Peyer's patch (tissue), 4 donors: ENCODE measurements around the gene KIRREL1. TPM values are rescaled to one million over a fixed set of nuclear protein-coding genes. Genes with fewer than 3 reads are reported as not detected.
A peak's percentile ranks its signal among the peaks of the same experiment; 100 is the strongest.

Source experiments
- DNase-seq, 3 donors: peaks; one replicate each; pipeline ENCODE4 v3.0.0-alpha.2; 2017 to 2019
- H3K27ac ChIP-seq, 4 donors: fragments of 200-600 bp; sonication (generic); one replicate each; pipeline ENCODE4 v1.5.1; 2016 to 2019
- H3K27me3 ChIP-seq, 2 donors: fragments of 200-600 bp; sonication (generic); one replicate each; pipeline ENCODE4 v1.5.1; 2019
- H3K36me3 ChIP-seq, 3 donors: fragments of 200-600 bp; sonication (generic); one replicate each; pipeline ENCODE4 v1.5.1; 2016 to 2019
- H3K4me1 ChIP-seq, 4 donors: fragments of 200-600 bp; sonication (generic); one replicate each; pipeline ENCODE4 v1.5.1; 2016 to 2019
- H3K4me3 ChIP-seq, 4 donors: fragments of 200-600 bp; sonication (generic); 1 replicate in 3 of 4; 2 replicates in 1 of 4; pipeline ENCODE4 v1.5.1; 2016 to 2019; ENCODE audit warnings: mild to moderate bottlenecking in 1 of 4
- H3K9me3 ChIP-seq, 4 donors: fragments of 200-600 bp; sonication (generic); one replicate each; pipeline ENCODE4 v1.5.1; 2016 to 2019; ENCODE audit warnings: mild to moderate bottlenecking in 1 of 4
- POLR2A ChIP-seq, 2 donors: fragments of 450-650 bp; IDR thresholded peaks; one replicate each; pipeline ENCODE4 v1.5.1; 2017; ENCODE audit warnings: antibody characterized with exemption in 2 of 2, mild to moderate bottlenecking in 2 of 2, moderate library complexity in 2 of 2
- total RNA-seq, 4 donors: library from RNA; depleted of rRNA; stranded (reverse); fragments of >200 nt; gene quantifications; one replicate each; pipeline ENCODE4 v1.1.0, GENCODE V29; 2016
- TF ChIP-seq, protein P1 (sequence below), 6 experiments: fragments of 450-650 bp in 4 of 6; fragments of 200-600 bp in 2 of 6; sonication (generic) in 1 of 6; IDR thresholded peaks; one replicate each; pipeline ENCODE4 v1.5.1; 2017 to 2019; ENCODE audit warnings: antibody characterized with exemption in 6 of 6, mild to moderate bottlenecking in 3 of 6, moderate library complexity in 1 of 6

KIRREL1 gene
- total RNA-seq, 4 donors from 2014 or later = 2.8 to 29.7 (median 11.1) TPM

DNA sequence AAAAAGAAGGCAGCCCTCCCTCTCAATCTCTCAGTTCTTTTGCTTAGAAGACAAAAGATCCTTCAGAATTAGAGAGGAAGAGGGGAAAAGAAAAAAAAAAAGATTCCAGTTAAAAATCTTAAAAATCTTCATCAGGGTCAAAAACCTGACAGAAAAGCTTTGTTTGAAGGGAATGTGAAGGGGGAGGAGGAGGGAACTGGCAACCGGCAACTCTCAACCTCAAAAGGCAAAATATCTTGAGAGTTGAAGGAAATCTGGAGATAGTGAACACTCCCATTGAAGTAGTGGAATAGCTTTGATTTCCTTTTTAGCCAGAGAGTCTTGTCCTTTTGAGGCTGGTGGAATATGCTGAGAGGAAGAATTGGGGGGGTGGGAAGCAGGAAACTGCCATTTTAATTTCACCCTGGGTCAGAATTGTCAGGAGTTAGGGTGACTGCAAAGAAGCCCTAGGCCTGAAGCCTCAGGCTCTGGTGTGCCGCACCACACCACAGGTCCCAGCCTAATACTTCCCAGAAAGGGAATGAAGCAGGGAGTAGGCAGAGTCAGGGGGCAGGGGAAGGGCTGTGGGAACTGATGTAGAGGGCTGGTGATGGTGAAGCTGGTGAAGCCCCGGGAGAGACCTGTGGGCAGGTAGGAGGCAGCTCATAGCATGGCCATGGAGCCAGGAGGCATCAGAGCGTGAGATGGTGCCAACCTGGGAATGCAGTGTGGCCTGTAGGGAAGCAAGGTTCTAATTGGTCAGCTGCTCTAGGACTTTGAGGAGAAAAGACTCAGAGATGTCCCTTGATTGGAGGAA lies 24.6 kb downstream of the KIRREL1 start:
- Histone ChIP-seq H3K4me1 (peaks cover 0 to 40% (median 1%) of the 10 kb centered on the region in 4 donors), H3K36me3 (no peaks in the 10 kb centered on the region), H3K9me3 (no peaks in the 10 kb centered on the region), H3K27ac (peak overlapping the region in 3 of 4 donors; percentile 50 to 84 (median 78)), H3K4me3 (no peak overlapping the region), H3K27me3 (no peaks in the 10 kb centered on the region)
- DNase-seq = no peak
- TF ChIP-seq POLR2A (IDR thresholded peaks at IDR 0.05) = no peak
- TF ChIP-seq, protein P1, sequence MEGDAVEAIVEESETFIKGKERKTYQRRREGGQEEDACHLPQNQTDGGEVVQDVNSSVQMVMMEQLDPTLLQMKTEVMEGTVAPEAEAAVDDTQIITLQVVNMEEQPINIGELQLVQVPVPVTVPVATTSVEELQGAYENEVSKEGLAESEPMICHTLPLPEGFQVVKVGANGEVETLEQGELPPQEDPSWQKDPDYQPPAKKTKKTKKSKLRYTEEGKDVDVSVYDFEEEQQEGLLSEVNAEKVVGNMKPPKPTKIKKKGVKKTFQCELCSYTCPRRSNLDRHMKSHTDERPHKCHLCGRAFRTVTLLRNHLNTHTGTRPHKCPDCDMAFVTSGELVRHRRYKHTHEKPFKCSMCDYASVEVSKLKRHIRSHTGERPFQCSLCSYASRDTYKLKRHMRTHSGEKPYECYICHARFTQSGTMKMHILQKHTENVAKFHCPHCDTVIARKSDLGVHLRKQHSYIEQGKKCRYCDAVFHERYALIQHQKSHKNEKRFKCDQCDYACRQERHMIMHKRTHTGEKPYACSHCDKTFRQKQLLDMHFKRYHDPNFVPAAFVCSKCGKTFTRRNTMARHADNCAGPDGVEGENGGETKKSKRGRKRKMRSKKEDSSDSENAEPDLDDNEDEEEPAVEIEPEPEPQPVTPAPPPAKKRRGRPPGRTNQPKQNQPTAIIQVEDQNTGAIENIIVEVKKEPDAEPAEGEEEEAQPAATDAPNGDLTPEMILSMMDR (IDR thresholded peaks at IDR 0.05) = no peak

DNA sequence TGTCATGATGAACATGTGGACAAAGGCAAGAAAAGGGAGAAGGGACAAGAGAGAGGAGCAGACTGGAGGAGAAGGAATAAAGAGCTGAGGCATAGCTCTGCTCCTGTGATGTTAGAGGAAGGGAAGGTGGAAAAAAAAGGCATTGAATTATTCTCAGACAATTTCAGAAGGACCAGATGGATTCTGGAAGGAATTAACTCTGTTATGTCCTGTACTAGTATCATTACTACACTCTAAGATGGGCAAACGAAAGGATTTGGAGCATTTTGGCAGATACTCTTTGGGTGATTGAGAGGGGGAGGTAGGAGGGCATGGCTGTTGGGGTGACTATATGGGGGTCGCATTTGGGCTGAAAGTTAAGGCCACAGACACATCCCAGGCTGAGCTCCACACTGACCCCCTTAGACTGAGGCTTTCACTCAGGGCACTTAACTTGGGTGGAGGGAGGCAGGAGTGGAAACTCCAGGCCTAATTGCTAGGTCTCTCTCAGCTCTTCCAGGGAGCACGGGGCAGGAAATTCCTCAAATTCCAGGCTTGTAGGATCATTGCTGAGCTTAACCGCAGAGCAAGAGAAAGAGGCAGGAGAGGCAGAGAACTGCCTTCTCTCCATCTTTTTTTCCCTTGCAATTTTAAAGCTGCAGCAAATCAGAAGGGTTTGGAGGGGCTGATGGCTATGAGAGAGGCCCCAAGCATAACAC lies 25.9 kb downstream of the KIRREL1 start:
- DNase-seq = peak in 1 of 3 donors; percentile 62
- TF ChIP-seq, protein P1 (IDR thresholded peaks at IDR 0.05) = no peak
- TF ChIP-seq POLR2A (IDR thresholded peaks at IDR 0.05) = no peak
- no peak overlapping the region for H3K4me3 ChIP-seq
- no peaks in the 10 kb centered on the region for H3K36me3 ChIP-seq
- H3K27me3 ChIP-seq = no peaks in the 10 kb centered on the region
- peaks cover 0 to 42% (median 1%) of the 10 kb centered on the region in 4 donors for H3K4me1 ChIP-seq
- no peaks in the 10 kb centered on the region for H3K9me3 ChIP-seq
- H3K27ac ChIP-seq = peak overlapping the region; percentile 44 to 84 (median 64)

GRCh38 chr1:158020259-158020885 lies 26.9 kb downstream of the KIRREL1 start:
- TF ChIP-seq POLR2A (IDR thresholded peaks at IDR 0.05) = no peak
- TF ChIP-seq, protein P1 (IDR thresholded peaks at IDR 0.05) = no peak
- Histone ChIP-seq H3K27ac (peak overlapping the region; percentile 44 to 84 (median 64)), H3K4me3 (no peak overlapping the region), H3K9me3 (no peaks in the 10 kb centered on the region), H3K36me3 (no peaks in the 10 kb centered on the region), H3K27me3 (no peaks in the 10 kb centered on the region), H3K4me1 (peaks cover 0 to 42% (median 1%) of the 10 kb centered on the region in 4 donors)
- no peak for DNase-seq

DNA sequence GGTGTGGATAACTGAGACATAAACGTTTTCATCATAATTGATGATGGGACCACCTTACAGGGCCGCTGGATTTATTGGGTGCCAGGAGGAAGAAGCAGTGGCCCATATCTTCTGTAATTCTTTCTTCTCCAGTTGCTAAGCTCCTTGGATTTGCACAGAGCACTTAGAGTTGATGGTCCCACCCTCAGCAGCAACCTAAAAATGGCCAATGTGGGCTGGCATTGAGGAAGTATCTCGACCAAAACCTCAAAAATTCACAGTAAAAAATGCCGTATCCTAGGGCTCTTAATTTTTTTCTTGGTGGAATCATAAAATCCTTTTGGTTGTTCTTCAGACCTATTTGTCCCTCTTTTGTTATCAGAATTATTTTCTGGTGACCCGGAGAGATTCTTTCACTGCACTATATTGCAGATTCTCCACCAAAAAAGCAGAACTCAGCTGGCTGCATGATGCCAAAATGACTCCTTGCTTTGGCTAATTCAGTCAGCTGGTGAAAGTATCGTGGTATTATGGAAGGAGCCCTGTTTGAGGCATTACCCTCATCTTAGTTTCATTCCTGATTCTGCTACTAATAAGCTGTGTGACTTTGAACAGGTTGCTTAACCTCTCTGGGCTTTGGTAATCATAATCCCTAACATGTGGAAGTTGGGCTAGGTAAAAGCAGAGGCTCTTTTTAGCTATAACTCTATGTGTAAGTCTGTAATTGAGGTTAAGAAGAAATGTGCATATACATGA lies 27.6 kb downstream of the KIRREL1 start:
- H3K27me3 ChIP-seq = no peaks in the 10 kb centered on the region
- H3K36me3 ChIP-seq = no peaks in the 10 kb centered on the region
- H3K4me1 ChIP-seq = peaks cover 0 to 47% (median 1%) of the 10 kb centered on the region in 4 donors
- H3K4me3 ChIP-seq = no peak overlapping the region
- no peak for TF ChIP-seq POLR2A (IDR thresholded peaks at IDR 0.05)
- TF ChIP-seq, protein P1 (IDR thresholded peaks at IDR 0.05) = no peak
- no peaks in the 10 kb centered on the region for H3K9me3 ChIP-seq
- DNase-seq = no peak
- peak overlapping the region in 2 of 4 donors; percentile 49 to 84 for H3K27ac ChIP-seq

DNA sequence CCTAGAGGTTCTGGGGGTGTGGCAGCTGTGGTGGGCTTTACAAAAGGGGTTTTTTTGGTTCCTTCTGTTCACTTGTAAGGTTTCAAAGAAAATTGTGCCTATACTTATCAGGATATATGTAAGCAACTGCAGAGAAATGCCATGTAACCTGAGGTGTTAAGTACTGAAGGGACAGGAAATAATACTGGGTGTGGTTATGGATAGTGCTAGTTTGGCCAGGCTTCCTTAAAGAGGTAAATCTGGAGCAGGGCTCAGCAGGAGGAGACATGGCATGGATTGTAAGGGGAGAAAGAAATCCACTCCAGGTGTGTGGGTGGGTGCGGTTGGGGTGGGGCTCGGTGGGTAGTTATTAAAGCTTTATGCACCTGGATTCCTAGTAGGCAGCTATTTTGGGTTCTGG lies 28.3 kb downstream of the KIRREL1 start:
- Histone ChIP-seq H3K36me3 (no peaks in the 10 kb centered on the region), H3K9me3 (no peaks in the 10 kb centered on the region), H3K27ac (peak overlapping the region in 3 of 4 donors; percentile 4 to 84 (median 60)), H3K4me3 (no peak overlapping the region), H3K27me3 (no peaks in the 10 kb centered on the region), H3K4me1 (peaks cover 0 to 49% (median 1%) of the 10 kb centered on the region in 4 donors)
- TF ChIP-seq, protein P1 (IDR thresholded peaks at IDR 0.05) = no peak
- no peak for TF ChIP-seq POLR2A (IDR thresholded peaks at IDR 0.05)
- DNase-seq = no peak
